ENCODE data around the gene TMEM140. TPM values are rescaled to one million over a fixed set of nuclear protein-coding genes. Genes with fewer than 3 reads are reported as not detected.

TMEM140 gene
- polyA plus RNA-seq, 1 donor from 2014 or later = 34.7 TPM

Other genes starting within 250 kb of the TMEM140 start
- 1.3 TPM for gene AGBL3, start 161.6 kb upstream of the TMEM140 start, polyA plus RNA-seq
- 39.5 TPM for gene CYREN, start 22.6 kb downstream of the TMEM140 start, polyA plus RNA-seq
- gene WDR91, start 63.5 kb downstream of the TMEM140 start, polyA plus RNA-seq = 5.9 TPM
- not detected for gene STRA8, start 85.8 kb downstream of the TMEM140 start, polyA plus RNA-seq

Measured in IgD-negative memory B cell (primary cell).